ENCODE measurements around the gene FGFR2.

Gene FGFR2

DNA sequence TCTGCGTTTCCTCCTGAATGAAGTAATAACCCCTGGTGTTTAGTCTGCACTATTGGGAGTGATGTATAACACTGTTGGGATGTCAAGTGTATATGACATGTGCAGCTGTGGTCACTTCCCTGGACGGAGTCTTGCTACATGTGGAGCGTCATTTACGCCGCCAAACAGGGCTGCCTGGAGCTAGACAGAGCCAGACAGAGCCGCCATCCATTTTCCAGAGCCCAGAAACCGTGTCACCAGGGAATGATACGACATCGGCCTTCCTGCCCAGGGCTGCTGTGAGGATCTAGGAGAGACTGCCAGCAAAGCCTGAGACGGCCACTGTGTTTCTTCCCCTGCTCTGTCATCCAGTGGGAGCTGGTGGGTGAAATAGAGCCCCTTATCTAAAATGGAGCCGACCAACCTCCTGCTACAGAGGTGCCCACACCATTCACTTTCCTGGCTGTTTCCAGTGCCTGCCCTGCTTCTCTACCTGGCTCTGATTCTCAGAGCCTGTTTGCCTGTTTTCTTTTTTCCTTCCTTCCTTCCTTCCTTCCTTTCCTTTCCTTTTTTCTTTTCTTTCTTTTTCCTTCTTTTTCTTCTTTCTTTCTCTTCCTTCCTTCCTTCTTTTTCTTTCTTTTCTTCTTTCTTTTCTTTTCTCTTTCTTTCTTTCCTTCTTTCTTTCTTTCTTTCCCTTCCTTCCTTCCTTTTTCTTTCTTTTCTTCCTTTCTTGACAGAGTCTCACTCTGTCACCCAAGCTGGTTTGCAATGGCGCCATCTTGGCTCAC, 13.3 kb upstream of the FGFR2 start:
- H3K4me3 ChIP-seq (replicated peaks in 1 of 2; ENCODE audit: low read depth in 2 of 2, low read length in 2 of 2): no peak overlapping the region
- DNase-seq (ENCODE audit: low read depth in 2 of 2): no peak
- TF ChIP-seq, protein P1, sequence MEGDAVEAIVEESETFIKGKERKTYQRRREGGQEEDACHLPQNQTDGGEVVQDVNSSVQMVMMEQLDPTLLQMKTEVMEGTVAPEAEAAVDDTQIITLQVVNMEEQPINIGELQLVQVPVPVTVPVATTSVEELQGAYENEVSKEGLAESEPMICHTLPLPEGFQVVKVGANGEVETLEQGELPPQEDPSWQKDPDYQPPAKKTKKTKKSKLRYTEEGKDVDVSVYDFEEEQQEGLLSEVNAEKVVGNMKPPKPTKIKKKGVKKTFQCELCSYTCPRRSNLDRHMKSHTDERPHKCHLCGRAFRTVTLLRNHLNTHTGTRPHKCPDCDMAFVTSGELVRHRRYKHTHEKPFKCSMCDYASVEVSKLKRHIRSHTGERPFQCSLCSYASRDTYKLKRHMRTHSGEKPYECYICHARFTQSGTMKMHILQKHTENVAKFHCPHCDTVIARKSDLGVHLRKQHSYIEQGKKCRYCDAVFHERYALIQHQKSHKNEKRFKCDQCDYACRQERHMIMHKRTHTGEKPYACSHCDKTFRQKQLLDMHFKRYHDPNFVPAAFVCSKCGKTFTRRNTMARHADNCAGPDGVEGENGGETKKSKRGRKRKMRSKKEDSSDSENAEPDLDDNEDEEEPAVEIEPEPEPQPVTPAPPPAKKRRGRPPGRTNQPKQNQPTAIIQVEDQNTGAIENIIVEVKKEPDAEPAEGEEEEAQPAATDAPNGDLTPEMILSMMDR (IDR thresholded peaks at IDR 0.05; ENCODE audit: low read depth, low read length): no peak

DNA sequence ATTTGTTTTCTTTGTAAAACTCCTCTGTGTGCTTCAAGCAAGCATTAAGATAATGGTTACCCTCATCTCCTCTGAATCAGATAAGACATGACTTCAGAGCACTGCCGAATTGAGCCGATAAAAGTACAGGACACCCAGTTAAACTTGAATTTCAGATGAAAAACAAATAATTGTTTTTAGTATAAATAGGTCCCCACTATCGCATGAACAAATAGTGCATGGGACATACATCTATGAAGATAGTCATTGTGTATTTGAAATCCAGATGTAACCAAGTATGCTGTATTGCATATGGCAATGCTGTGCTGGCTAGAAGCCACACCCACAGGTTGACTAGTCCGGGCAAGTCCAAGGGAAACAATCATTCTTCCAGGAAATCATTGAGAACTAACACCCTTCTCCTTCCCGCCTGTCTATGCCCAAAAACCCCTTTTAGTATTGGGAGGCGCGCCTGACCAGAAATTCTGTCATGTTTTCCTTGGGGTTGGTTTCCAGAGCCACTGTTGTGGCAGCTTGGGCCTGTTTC, 12.6 kb upstream of the FGFR2 start:
- no peak overlapping the region for H3K4me3 ChIP-seq (replicated peaks in 1 of 2; ENCODE audit: low read depth in 2 of 2, low read length in 2 of 2)
- DNase-seq (ENCODE audit: low read depth in 2 of 2): no peak
- TF ChIP-seq, protein P1 (IDR thresholded peaks at IDR 0.05; ENCODE audit: low read depth, low read length): no peak

- no peak for DNase-seq (ENCODE audit: low read depth in 2 of 2)
- TF ChIP-seq, protein P1 (IDR thresholded peaks at IDR 0.05; ENCODE audit: low read depth, low read length): no peak
Measured at GRCh38 chr10:121609426-121610380, 11.5 kb upstream of the FGFR2 start.

GRCh38 chr10:121608469-121609190, 10.4 kb upstream of the FGFR2 start:
- H3K4me3 ChIP-seq (replicated peaks in 1 of 2; ENCODE audit: low read depth in 2 of 2, low read length in 2 of 2): peak overlapping the region in 1 of 2 donors; percentile 13
- TF ChIP-seq, protein P1 (IDR thresholded peaks at IDR 0.05; ENCODE audit: low read depth, low read length): no peak
- DNase-seq (ENCODE audit: low read depth in 2 of 2): no peak

More at GRCh38 chr10:121609426-121610380, 11.5 kb upstream of the FGFR2 start:
- no peak overlapping the region for H3K4me3 ChIP-seq (replicated peaks in 1 of 2; ENCODE audit: low read depth in 2 of 2, low read length in 2 of 2)

DNA sequence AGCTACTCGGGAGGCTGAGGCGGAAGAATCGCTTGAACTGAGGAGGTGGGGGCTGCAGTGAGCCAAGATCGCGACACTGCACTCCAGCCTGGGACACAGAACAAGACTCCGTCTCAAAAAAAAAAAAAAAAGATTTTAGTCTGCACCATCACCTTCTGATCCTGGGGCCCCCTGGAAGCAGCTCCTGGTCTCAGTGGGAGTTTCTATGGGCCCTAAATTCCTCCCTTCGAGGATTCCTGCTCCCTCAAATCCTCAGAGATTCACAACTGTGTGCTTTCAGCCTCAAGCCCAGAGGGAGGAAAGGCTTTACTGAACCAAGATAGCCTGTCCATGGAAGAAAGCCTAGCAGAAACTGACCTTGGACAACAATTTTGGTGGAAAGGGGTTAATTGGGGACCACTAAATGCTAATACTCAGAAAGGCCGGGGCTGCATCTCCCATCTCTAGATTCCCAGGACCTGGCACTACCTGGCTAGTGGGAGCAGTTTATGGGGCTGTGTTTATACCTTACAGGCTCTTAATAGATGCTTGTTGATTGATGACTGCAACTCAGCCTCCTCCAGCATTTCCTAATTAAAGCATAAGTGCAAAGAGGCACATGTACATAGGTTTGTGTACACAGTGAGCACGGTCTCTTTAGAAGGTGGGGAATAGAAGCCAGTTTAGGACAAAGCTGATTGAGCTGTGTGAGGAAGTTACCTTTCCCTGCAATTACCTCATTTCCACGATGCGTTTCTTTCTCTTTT, 9.2 kb upstream of the FGFR2 start:
- H3K4me3 ChIP-seq (replicated peaks in 1 of 2; ENCODE audit: low read depth in 2 of 2, low read length in 2 of 2): no peak overlapping the region
- no peak for DNase-seq (ENCODE audit: low read depth in 2 of 2)
- TF ChIP-seq, protein P1 (IDR thresholded peaks at IDR 0.05; ENCODE audit: low read depth, low read length): no peak

Data from cardiac fibroblast (primary cell).